ENCODE data around the gene RICTOR.
A peak's percentile ranks its signal among the peaks of the same experiment; 100 is the strongest.

The RICTOR gene

GRCh38 chr5:39092581-39093351 lies 18.6 kb upstream of the RICTOR start:
- no peak for DNase-seq

GRCh38 chr5:39091940-39092580 lies 17.9 kb upstream of the RICTOR start:
- DNase-seq = no peak

- DNase-seq = no peak
Observed at GRCh38 chr5:39083968-39084367, 9.8 kb upstream of the RICTOR start.

GRCh38 chr5:39082995-39083394 lies 8.8 kb upstream of the RICTOR start:
- DNase-seq = no peak

- peak; percentile 16 to 25 for DNase-seq
Observed at GRCh38 chr5:39080597-39081204, 6.5 kb upstream of the RICTOR start.

- no peak for DNase-seq
Observed at GRCh38 chr5:39080168-39080567, 6.0 kb upstream of the RICTOR start.

DNA sequence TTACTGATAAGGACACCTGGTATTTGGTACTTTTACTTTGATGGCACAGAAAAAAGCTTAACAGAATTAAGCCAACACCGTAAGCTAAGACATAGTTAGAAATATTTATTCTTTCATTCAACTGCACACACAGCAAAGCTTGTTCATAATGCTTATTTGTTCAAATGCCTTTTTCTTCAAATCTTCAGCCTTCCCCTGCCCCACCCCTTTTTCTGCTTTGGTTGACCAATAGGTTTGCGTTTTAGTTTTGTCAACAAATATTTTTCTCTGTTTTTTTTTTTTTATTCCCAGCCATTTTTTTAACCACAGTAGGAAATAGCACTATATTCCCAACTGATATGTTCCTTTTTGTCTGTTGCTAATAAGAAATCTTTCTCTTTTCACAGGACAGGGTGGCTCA lies 4.9 kb upstream of the RICTOR start:
- DNase-seq = no peak

DNA sequence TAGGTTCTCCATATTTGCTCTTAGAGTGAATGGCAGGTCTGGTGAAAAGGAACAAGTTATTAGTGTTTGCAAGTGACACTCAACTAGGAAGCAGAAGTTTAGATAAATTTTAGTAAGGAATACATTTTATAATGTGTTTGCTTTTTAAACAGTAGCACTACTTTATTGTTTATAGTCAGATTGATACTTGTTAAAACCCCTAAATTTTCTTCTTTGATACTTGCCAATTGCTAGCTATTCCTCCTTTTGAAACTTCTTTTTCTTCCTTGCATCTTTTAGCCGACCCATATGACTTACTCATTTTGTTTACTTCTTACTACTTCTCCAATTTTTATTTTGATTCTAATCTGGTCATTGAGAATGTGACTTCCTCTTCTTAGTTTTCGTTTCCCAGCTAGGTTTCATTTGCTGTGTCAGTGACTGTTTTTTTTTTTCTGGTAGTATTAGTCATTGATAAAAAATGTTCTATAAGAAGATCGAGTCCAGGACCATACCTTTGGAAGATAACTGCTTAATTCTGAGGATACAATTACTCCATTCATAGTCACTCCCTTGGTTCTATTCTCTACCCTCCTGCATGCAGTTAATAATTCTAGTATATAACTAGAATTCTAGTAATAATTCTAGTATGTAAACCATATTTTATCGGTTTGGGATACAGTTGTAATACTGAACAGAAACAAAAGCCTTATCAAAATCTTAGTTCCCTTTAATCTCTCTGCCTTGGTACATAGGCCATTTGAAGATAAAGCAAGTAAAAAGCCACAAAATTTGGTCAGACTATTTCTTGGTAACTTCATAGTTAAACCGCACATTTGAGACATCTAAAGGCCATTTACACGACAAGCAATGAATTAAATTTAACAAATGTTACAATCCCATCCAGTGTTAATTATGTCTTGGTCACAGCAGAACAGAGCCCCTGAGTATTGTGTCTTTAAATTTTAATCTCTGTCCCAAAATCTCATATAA lies 2.8 kb upstream of the RICTOR start:
- no peak for DNase-seq

- DNase-seq = no peak
Observed at GRCh38 chr5:39076101-39076756, 2.0 kb upstream of the RICTOR start.

DNA sequence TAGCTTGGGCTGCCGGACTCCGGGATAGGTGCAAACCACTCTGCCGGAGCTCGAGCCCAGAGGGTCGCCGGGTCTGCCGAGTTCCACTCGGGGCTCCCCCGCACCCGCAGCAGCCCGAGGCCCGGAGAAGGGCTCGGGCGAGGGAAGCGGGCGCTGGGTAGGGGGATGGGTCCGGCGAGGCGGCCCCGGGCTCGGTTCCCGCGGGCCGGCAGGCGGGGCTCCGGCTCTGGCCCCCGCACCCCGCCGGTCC lies 507 bp downstream of the RICTOR start:
- DNase-seq = no peak

DNA sequence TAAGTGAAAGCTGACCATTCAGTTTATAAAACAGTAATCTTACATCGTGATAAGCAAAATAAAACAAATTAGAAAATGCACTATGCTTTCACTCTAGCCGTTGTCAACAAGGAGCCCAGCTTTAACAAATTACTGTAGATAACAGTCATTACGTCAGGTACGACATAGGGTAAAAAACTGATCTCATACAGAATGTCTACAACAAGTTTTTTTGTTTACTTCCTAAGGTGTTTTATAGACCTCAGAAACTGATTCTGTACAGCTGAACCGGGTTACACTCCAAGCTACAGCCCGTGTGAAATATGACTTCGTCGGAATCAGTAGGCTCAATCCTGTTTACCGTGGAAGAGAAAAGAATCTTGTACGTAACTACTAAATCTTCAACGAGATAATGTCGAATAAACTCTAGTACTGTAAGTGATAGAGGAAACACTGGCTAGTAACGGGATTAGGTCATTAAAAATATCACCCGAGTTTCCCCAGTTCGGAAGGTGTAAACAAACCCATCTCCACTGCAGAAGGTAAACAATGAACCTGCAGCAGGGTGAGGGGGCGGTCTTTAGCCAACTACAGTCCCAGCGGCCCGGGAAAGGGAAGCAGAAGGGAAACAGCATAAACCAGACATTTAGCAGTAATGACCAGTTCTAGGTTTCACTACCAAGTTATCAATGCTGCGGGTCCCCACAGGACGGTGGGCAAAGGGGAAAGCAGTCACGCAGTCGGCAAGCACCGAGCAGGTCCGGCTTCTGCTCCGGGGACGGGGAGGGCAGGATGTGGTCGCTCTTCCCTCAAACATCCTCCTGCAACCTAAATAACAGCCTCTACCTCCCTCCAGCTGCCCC lies 1.1 kb downstream of the RICTOR start:
- DNase-seq = peak; percentile 30 to 34

- DNase-seq = no peak
Observed at GRCh38 chr5:39068099-39068498, 6.1 kb downstream of the RICTOR start.

- DNase-seq = no peak
Observed at GRCh38 chr5:39064450-39064849, 9.7 kb downstream of the RICTOR start.

- DNase-seq = no peak
Observed at GRCh38 chr5:39063037-39063436, 11.2 kb downstream of the RICTOR start.

GRCh38 chr5:39062530-39062929 lies 11.7 kb downstream of the RICTOR start:
- DNase-seq = no peak

- no peak for DNase-seq
Observed at GRCh38 chr5:39062104-39062503, 12.1 kb downstream of the RICTOR start.

- DNase-seq = no peak
Observed at GRCh38 chr5:39059064-39059463, 15.1 kb downstream of the RICTOR start.

DNA sequence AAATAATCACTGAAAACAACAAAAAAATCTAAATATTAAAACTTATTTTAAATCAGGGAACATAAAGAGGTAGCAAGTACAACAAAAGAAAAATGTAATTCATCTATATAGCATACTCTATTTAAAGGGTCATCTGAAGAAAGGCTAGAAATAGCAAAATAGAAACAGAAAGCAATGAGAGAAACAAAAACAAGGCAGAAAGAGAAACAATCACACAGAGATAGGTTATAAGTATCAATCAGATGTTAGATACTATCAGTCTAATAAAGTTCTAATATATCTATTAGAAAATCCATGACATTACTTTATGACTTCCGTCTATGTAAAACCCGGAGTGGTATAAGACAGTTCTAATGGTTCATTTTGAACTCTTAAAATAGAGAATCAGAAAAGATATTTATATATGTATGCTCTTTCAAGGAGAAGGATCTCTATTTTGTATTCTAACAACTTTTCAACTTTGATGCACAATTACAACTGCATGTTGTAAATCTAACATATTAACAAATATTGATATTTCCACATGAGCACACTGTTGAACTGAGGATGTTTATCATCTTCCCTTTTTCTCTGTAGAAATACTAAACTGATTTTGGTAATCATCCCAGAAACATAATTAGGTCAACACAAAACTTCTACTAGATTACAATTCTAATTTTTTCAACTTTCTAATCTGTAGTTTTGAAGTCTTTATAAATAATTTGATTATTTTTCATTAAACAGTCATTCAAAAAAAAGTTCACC lies 15.8 kb downstream of the RICTOR start:
- DNase-seq = no peak

DNA sequence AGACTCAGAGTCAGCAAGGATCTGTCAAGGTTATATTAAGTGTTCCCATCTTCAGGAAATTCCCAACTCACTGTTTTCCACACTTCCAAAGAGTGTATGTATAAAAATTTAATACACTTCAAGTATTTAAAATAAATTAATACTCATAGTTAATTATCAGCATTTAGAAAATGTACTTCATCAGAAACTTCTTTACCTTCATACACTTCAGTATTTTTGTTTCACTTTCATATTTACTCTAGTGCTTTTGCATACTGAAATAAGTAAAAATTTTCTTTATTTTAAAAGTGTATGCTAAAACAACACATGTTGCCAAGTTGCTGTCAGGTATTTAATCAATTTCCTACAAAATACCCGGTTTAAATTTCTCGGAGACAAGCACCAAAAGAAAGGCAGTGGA lies 16.5 kb downstream of the RICTOR start:
- no peak for DNase-seq

GRCh38 chr5:39055768-39056398 lies 18.3 kb downstream of the RICTOR start:
- DNase-seq = no peak

Data from stimulated activated CD4-positive, alpha-beta T cell treated with anti-CD3 and anti-CD28 coated beads, Interleukin-2, amount 100 ng/mL, for 48 hours (primary cell).